GM23338 (cell line): ENCODE measurements around the gene PIP5K1C. TPM values are rescaled to one million over a fixed set of nuclear protein-coding genes. Genes with fewer than 3 reads are reported as not detected.
A peak's percentile ranks its signal among the peaks of the same experiment; 100 is the strongest.

Source experiments
- ATAC-seq: fragments of 200-7000 bp; cut with Tn5 transposase; 3 replicates; pipeline ENCODE4 v1.9.1; 2020
- DNase-seq: peaks from one replicate; pipeline ENCODE4 v3.0.0-alpha.2; 2015; ENCODE audit warnings: low spot score
- H2AFZ ChIP-seq: fragments of 200-600 bp; sonication (generic); 2 replicates; pipeline ENCODE4 v1.8.0; 2016; ENCODE audit warnings: antibody characterized with exemption, mild to moderate bottlenecking, moderate library complexity
- H3F3A ChIP-seq: fragments of 200-600 bp; sonication (generic); replicated peaks from 2 replicates; pipeline ENCODE4 v1.8.0; 2017; ENCODE audit warnings: antibody characterized with exemption, mixed run types, low read depth
- H3K27ac ChIP-seq: fragments of 200-600 bp; sonication (generic); 2 replicates; pipeline ENCODE4 v1.6.1; 2016; ENCODE audit warnings: low read depth
- H3K27me3 ChIP-seq: fragments of 200-600 bp; sonication (generic); 2 replicates; pipeline ENCODE4 v1.8.0; 2016; ENCODE audit warnings: mild to moderate bottlenecking, mixed run types, moderate library complexity; ENCODE audit not compliant: insufficient read depth
- H3K36me3 ChIP-seq: fragments of 200-600 bp; sonication (generic); 2 replicates; pipeline ENCODE4 v1.8.0; 2016; ENCODE audit warnings: mild to moderate bottlenecking; ENCODE audit not compliant: insufficient read depth
- H3K4me1 ChIP-seq: fragments of 200-600 bp; sonication (generic); 2 replicates; pipeline ENCODE4 v1.8.0; 2016; ENCODE audit warnings: mild to moderate bottlenecking, moderate library complexity; ENCODE audit not compliant: insufficient read depth
- H3K4me2 ChIP-seq: fragments of 200-600 bp; sonication (generic); 2 replicates; pipeline ENCODE4 v1.7.1; 2017; ENCODE audit warnings: mixed run types
- H3K4me3 ChIP-seq: fragments of 200-600 bp; sonication (generic); 2 replicates; pipeline ENCODE4 v1.6.1; 2016; ENCODE audit warnings: mixed run types
- H3K79me2 ChIP-seq: fragments of 200-600 bp; sonication (generic); replicated peaks from 2 replicates; pipeline ENCODE4 v1.8.0; 2017; ENCODE audit warnings: mild to moderate bottlenecking; ENCODE audit not compliant: insufficient read depth
- H3K9me2 ChIP-seq: fragments of 200-600 bp; sonication (generic); 2 replicates; pipeline ENCODE4 v1.8.0; 2017; ENCODE audit not compliant: insufficient read depth
- H4K20me1 ChIP-seq: fragments of 200-600 bp; sonication (generic); replicated peaks from 2 replicates; pipeline ENCODE4 v1.8.0; 2017; ENCODE audit warnings: mild to moderate bottlenecking; ENCODE audit not compliant: insufficient read depth
- H3K27ac Mint-ChIP-seq: 2 replicates; pipeline ENCODE4 v1.8.0; 2020; ENCODE audit warnings: inconsistent platforms, mild to moderate bottlenecking, moderate library complexity, mixed read lengths
- H3K27me3 Mint-ChIP-seq: 3 replicates; pipeline ENCODE4 v1.8.0; 2022; ENCODE audit warnings: low read depth, mild to moderate bottlenecking, moderate library complexity, mixed read lengths, inconsistent platforms; ENCODE audit not compliant: insufficient read depth, poor library complexity
- H3K36me3 Mint-ChIP-seq: 3 replicates; pipeline ENCODE4 v1.8.0; 2021; ENCODE audit warnings: low read depth, mild to moderate bottlenecking, inconsistent platforms, moderate library complexity, mixed read lengths
- H3K4me1 Mint-ChIP-seq: 3 replicates; pipeline ENCODE4 v1.8.0; 2020; ENCODE audit warnings: mild to moderate bottlenecking, inconsistent platforms, mixed read lengths
- H3K4me3 Mint-ChIP-seq: 3 replicates; pipeline ENCODE4 v1.8.0; 2021; ENCODE audit warnings: moderate library complexity, mild to moderate bottlenecking, inconsistent platforms, mixed read lengths
- H3K9me3 Mint-ChIP-seq: 3 replicates; pipeline ENCODE4 v1.8.0; 2020; ENCODE audit warnings: moderate library complexity, mild to moderate bottlenecking, inconsistent platforms, mixed read lengths
- CREB1 ChIP-seq: fragments of 250-450 bp; sonication (Bioruptor Pico); IDR thresholded peaks from 2 replicates; pipeline ENCODE4 v1.5.0; 2020; ENCODE audit warnings: low read depth, mild to moderate bottlenecking, moderate library complexity
- CTCF ChIP-seq, 2 experiments: fragments of 200-600 bp in 1 of 2; sonication (generic) in 1 of 2; conservative IDR thresholded peaks; 2 replicates each; pipeline versions ENCODE4 v1.5.1 to v1.6.1; 2016 to 2017; ENCODE audit warnings: antibody characterized with exemption in 2 of 2, low read depth in 2 of 2, mild to moderate bottlenecking in 2 of 2, moderate library complexity in 1 of 2
- EZH2phosphoT487 ChIP-seq: fragments of 200-600 bp; sonication (generic); IDR thresholded peaks from one replicate; pipeline ENCODE4 v1.8.1; 2018; ENCODE audit warnings: antibody characterized with exemption; ENCODE audit not compliant: unreplicated experiment
- JUNB ChIP-seq: IDR thresholded peaks from one replicate; pipeline ENCODE4 v1.6.1; 2016; ENCODE audit warnings: antibody characterized with exemption; ENCODE audit not compliant: unreplicated experiment
- NANOG ChIP-seq: IDR thresholded peaks from 2 replicates; pipeline ENCODE4 v1.6.1; 2016; ENCODE audit warnings: antibody characterized with exemption, borderline replicate concordance
- POLR2AphosphoS5 ChIP-seq: IDR thresholded peaks from 2 replicates; pipeline ENCODE4 v1.6.1; 2016; ENCODE audit warnings: antibody characterized with exemption, low read depth
- REST ChIP-seq: IDR thresholded peaks from one replicate; pipeline ENCODE4 v1.6.1; 2018; ENCODE audit warnings: antibody characterized with exemption; ENCODE audit not compliant: unreplicated experiment
- ZNF114 ChIP-seq: fragments of 250-450 bp; sonication (Bioruptor Pico); IDR thresholded peaks from 2 replicates; pipeline ENCODE4 v1.5.0; 2020; ENCODE audit warnings: mild to moderate bottlenecking, moderate library complexity
- ZNF462 ChIP-seq: fragments of 250-450 bp; sonication (Bioruptor Pico); IDR thresholded peaks from 2 replicates; pipeline ENCODE4 v1.5.0; 2020; ENCODE audit warnings: mild to moderate bottlenecking, moderate library complexity
- polyA plus RNA-seq: library from polyadenylated mRNA; unstranded; fragments of >200 nt; fragmentation: Nextera tagmentation; extraction: Ambion mirVana; gene quantifications from 2 replicates; pipeline ENCODE4 v1.2.1, GENCODE V29; 2016
- total RNA-seq: library from RNA; depleted of rRNA; stranded (reverse); fragments of >200 nt; shearing (Covaris generic); gene quantifications from 2 replicates; pipeline ENCODE4 v1.2.3, GENCODE V29; 2014

PIP5K1C gene
- total and polyA plus RNA-seq, 2 experiments from 2014 or later: 11.8 to 46.7 TPM

GRCh38 chr19:3697671-3698385 is 2.4 kb downstream of the PIP5K1C start:
- no peaks in the 10 kb centered on the region for H3K36me3 Mint-ChIP-seq
- no peaks in the 10 kb centered on the region; the same call in 2 of the 3 replicates for H3K4me1 Mint-ChIP-seq
- Histone ChIP-seq H3K9me2 (no peaks in the 10 kb centered on the region), H3K27ac (no peak overlapping the region), H3F3A (0 out of 2 replicates have a peak, but pooled peaks cover 3% of the 10 kb centered on the region), H3K27me3 (no peaks in the 10 kb centered on the region), H3K4me3 (no peak overlapping the region), H3K79me2 (peaks cover 53% of the 10 kb centered on the region), H3K4me2 (no peak overlapping the region), H2AFZ (no peak overlapping the region), H3K4me1 (peaks cover 3% of the 10 kb centered on the region; the same call in 1 of the 2 replicates), H3K36me3 (no peaks in the 10 kb centered on the region), H4K20me1 (peaks cover 3% of the 10 kb centered on the region; the same call in 1 of the 2 replicates)
- no peak for ATAC-seq
- no peak for DNase-seq
- peak overlapping the region; percentile 83; the same call in 2 of the 3 replicates for H3K4me3 Mint-ChIP-seq
- H3K27me3 Mint-ChIP-seq: peaks cover 4% of the 10 kb centered on the region
- TF ChIP-seq JUNB: no peak
- TF ChIP-seq CREB1 (CRISPR knock-in tag): no peak
- no peak for TF ChIP-seq EZH2phosphoT487
- peaks cover 3% of the 10 kb centered on the region; the same call in 1 of the 3 replicates for H3K9me3 Mint-ChIP-seq
- H3K27ac Mint-ChIP-seq: no peak overlapping the region; the same call in 1 of the 2 replicates

- H3K27ac Mint-ChIP-seq: no peak overlapping the region
- TF ChIP-seq EZH2phosphoT487 (no peak), REST (no peak), NANOG (no peak), POLR2AphosphoS5 (no peak), CTCF (conservative IDR thresholded peaks at IDR 0.05; ENCODE audit: low read depth in 2 of 2) (no peak), ZNF114 (no peak), ZNF462 (CRISPR knock-in tag) (no peak)
Measured at GRCh38 chr19:3697094-3697493, 3.2 kb downstream of the PIP5K1C start.

More at GRCh38 chr19:3697094-3697493, 3.2 kb downstream of the PIP5K1C start:
- Mint-ChIP-seq H3K27me3 (peaks cover 5% of the 10 kb centered on the region), H3K36me3 (no peaks in the 10 kb centered on the region), H3K4me3 (no peak overlapping the region), H3K9me3 (peaks cover 3% of the 10 kb centered on the region; the same call in 1 of the 3 replicates), H3K4me1 (no peaks in the 10 kb centered on the region; the same call in 2 of the 3 replicates)
- H3K79me2 ChIP-seq: peaks cover 58% of the 10 kb centered on the region
- no peaks in the 10 kb centered on the region for H3K9me2 ChIP-seq
- 0 out of 2 replicates have a peak, but pooled peaks cover 3% of the 10 kb centered on the region for H3F3A ChIP-seq
- peaks cover 3% of the 10 kb centered on the region; the same call in 1 of the 2 replicates for H3K4me1 ChIP-seq
- no peak for DNase-seq
- no peak overlapping the region for H3K27ac ChIP-seq
- H3K4me2 ChIP-seq: no peak overlapping the region
- no peak overlapping the region for H3K4me3 ChIP-seq
- no peaks in the 10 kb centered on the region for H3K36me3 ChIP-seq
- ATAC-seq: no peak
- H2AFZ ChIP-seq: no peak overlapping the region
- H4K20me1 ChIP-seq: peaks cover 3% of the 10 kb centered on the region; the same call in 1 of the 2 replicates
- H3K27me3 ChIP-seq: no peaks in the 10 kb centered on the region
